H1 (cell line): ENCODE results near the gene SMAD6. TPM values are rescaled to one million over a fixed set of nuclear protein-coding genes. Genes with fewer than 3 reads are reported as not detected.

Source experiments
- ASH2L ChIP-seq: fragments of 200-600, 300-600 bp; sonication (generic); IDR thresholded peaks from one replicate; pipeline ENCODE4 v1.7.1; 2017; ENCODE audit warnings: low read length
- BACH1 ChIP-seq: IDR thresholded peaks from 2 replicates; pipeline ENCODE4 v1.6.1; 2012; ENCODE audit warnings: low read length, improper control_type of control experiment
- BRCA1 ChIP-seq: IDR thresholded peaks from 2 replicates; pipeline ENCODE4 v1.6.1; 2012; ENCODE audit warnings: low read depth, low read length, improper control_type of control experiment
- CBX8 ChIP-seq: fragments of 300-800, 300-1000 bp; sonication (generic); IDR thresholded peaks from 2 replicates; pipeline ENCODE4 v1.7.1; 2016; ENCODE audit warnings: low read depth, low read length, borderline replicate concordance
- EP300 ChIP-seq, 2 experiments: IDR thresholded peaks; 1 replicate in 1 of 2; 2 replicates in 1 of 2; pipeline ENCODE4 v1.6.1; 2011 to 2012; ENCODE audit warnings: low read depth in 2 of 2, low read length in 2 of 2, mild to moderate bottlenecking in 2 of 2, borderline replicate concordance in 1 of 2, inconsistent platforms in 1 of 2, moderate library complexity in 1 of 2
- EZH2 ChIP-seq: fragments of 200-600 bp; sonication (generic); IDR thresholded peaks from 2 replicates; pipeline ENCODE4 v1.7.1; 2012; ENCODE audit warnings: low read depth, mild to moderate bottlenecking, moderate library complexity, low read length, inconsistent platforms; ENCODE audit not compliant: severe bottlenecking
- JUN ChIP-seq: IDR thresholded peaks from 2 replicates; pipeline ENCODE4 v1.6.1; 2011; ENCODE audit warnings: low read depth, mild to moderate bottlenecking, improper control_type of control experiment, low read length
- KDM1A ChIP-seq: fragments of 200-600, 300-600 bp; sonication (generic); IDR thresholded peaks from 2 replicates; pipeline ENCODE4 v1.7.1; 2016; ENCODE audit warnings: mild to moderate bottlenecking, low read length, borderline replicate concordance
- KDM5A ChIP-seq: fragments of 200-600 bp; IDR thresholded peaks from 2 replicates; pipeline ENCODE4 v1.7.1; 2012; ENCODE audit warnings: mild to moderate bottlenecking, low read length, inconsistent platforms, mixed read lengths
- NRF1 ChIP-seq: IDR thresholded peaks from 2 replicates; pipeline ENCODE4 v1.6.1; 2011; ENCODE audit warnings: mild to moderate bottlenecking, low read depth, low read length, improper control_type of control experiment
- POU5F1 ChIP-seq: IDR thresholded peaks from 2 replicates; pipeline ENCODE4 v1.6.1; 2011; ENCODE audit warnings: low read depth, mild to moderate bottlenecking, low read length, moderate library complexity
- RFX5 ChIP-seq: IDR thresholded peaks from 2 replicates; pipeline ENCODE4 v1.6.1; 2011; ENCODE audit warnings: low read depth, low read length, improper control_type of control experiment, borderline replicate concordance
- RNF2 ChIP-seq: fragments of 200-900, 300-1000 bp; sonication (generic); IDR thresholded peaks from 2 replicates; pipeline ENCODE4 v1.7.1; 2016; ENCODE audit warnings: borderline replicate concordance, low read depth, mild to moderate bottlenecking, antibody characterized with exemption, low read length; ENCODE audit not compliant: poor library complexity, severe bottlenecking; ENCODE audit errors: missing control alignments
- RXRA ChIP-seq: IDR thresholded peaks from 2 replicates; pipeline ENCODE4 v1.6.1; 2011; ENCODE audit warnings: low read depth, mild to moderate bottlenecking, low read length, moderate library complexity; ENCODE audit not compliant: insufficient read depth
- SIRT6 ChIP-seq: IDR thresholded peaks from one replicate; pipeline ENCODE4 v1.7.1; 2012; ENCODE audit warnings: low read length, inconsistent platforms
- SIX5 ChIP-seq: IDR thresholded peaks from 2 replicates; pipeline ENCODE4 v1.6.1; 2011; ENCODE audit warnings: mild to moderate bottlenecking, low read depth, low read length
- SP1 ChIP-seq: IDR thresholded peaks from 2 replicates; pipeline ENCODE4 v1.6.1; 2011; ENCODE audit warnings: low read depth, low read length
- SRF ChIP-seq: IDR thresholded peaks from 2 replicates; pipeline ENCODE4 v1.6.1; 2011; ENCODE audit warnings: mild to moderate bottlenecking, low read depth, low read length, moderate library complexity
- TAF1 ChIP-seq: IDR thresholded peaks from 2 replicates; pipeline ENCODE4 v1.6.1; 2011; ENCODE audit warnings: mild to moderate bottlenecking, low read depth, low read length
- TAF7 ChIP-seq: optimal IDR thresholded peaks from 2 replicates; pipeline ENCODE3; 2011; ENCODE audit warnings: low read depth, mild to moderate bottlenecking, inconsistent platforms, low read length, moderate library complexity, borderline replicate concordance
- USF2 ChIP-seq: IDR thresholded peaks from 2 replicates; pipeline ENCODE4 v1.6.1; 2011; ENCODE audit warnings: low read length, improper control_type of control experiment
- polyA plus RNA-seq, 7 experiments: library from polyadenylated mRNA; depleted of rRNA in 3 of 7; stranded (reverse) in 5 of 7; unstranded in 2 of 7; fragments of >200 nt in 5 of 7; fragments of 200-250 nt in 2 of 7; gene quantifications; 1 replicate in 5 of 7; 2 replicates in 1 of 7; 4 replicates in 1 of 7; pipeline versions ENCODE4 v1.2.1 to v1.2.3, GENCODE V29; 2011 to 2013; ENCODE audit warnings: missing spikeins in 2 of 7, mixed read lengths in 2 of 7
- total RNA-seq: library from RNA; stranded (reverse); fragmentation: NEBNext Ultra II Directional; extraction: Animal tissue kit (Norgen Biotek cat#: 25700); gene quantifications from 2 replicates; pipeline ENCODE4 v1.2.1, GENCODE V29; 2021

SMAD6 gene
- total and polyA plus RNA-seq, 2 of the 8 experiments (the other 6 are each of a cell fraction or from before 2014, with no cell fraction given), result 1.8 to 7.0 TPM

- TF ChIP-seq KDM1A (peak; percentile 94), RXRA (no peak), TAF7 (peak; percentile 26), BACH1 (no peak), SRF (no peak), SIX5 (no peak), KDM5A (no peak), BRCA1 (no peak), NRF1 (no peak), EP300 (IDR thresholded peaks at IDR 0.05; ENCODE audit: borderline replicate concordance in 1 of 2, low read depth in 2 of 2, low read length in 2 of 2) (no peak; a peak in 1 of 3 replicates), USF2 (no peak), POU5F1 (no peak), JUN (no peak), ASH2L (no peak), CBX8 (no peak), TAF1 (no peak), SIRT6 (no peak), SP1 (no peak), RNF2 (no peak), EZH2 (no peak), RFX5 (no peak)
Observed at GRCh38 chr15:66827039-66827697, 125.1 kb downstream of the SMAD6 start (continued).
